Nucleus accumbens (tissue), 56 donors: ENCODE results near the gene ERP27.

ENCODE experiments used
- DNase-seq, 56 donors: peaks; one replicate each; lab custom pipeline; 2025; lab: John Stamatoyannopoulos, UW

The ERP27 gene

GRCh38 chr12:14910090-14910915 lies 28.0 kb downstream of the ERP27 start:
- peak in 1 of 56 donors; percentile 3 for DNase-seq

GRCh38 chr12:14907953-14908352 lies 30.4 kb downstream of the ERP27 start:
- no peak for DNase-seq

- DNase-seq: no peak
Observed at GRCh38 chr12:14906114-14906513, 32.2 kb downstream of the ERP27 start.

- DNase-seq: no peak
Observed at GRCh38 chr12:14905269-14906004, 32.9 kb downstream of the ERP27 start.

- DNase-seq: no peak
Observed at GRCh38 chr12:14904854-14905253, 33.5 kb downstream of the ERP27 start.

- no peak for DNase-seq
Observed at GRCh38 chr12:14903386-14904098, 34.8 kb downstream of the ERP27 start.

GRCh38 chr12:14902465-14902864 lies 35.9 kb downstream of the ERP27 start:
- no peak for DNase-seq

- DNase-seq: no peak
Observed at GRCh38 chr12:14901228-14901562, 37.1 kb downstream of the ERP27 start.

- DNase-seq: no peak
Observed at GRCh38 chr12:14900521-14901227, 37.7 kb downstream of the ERP27 start.

GRCh38 chr12:14896521-14897169 lies 41.7 kb downstream of the ERP27 start:
- DNase-seq: no peak

GRCh38 chr12:14893506-14894250 lies 44.7 kb downstream of the ERP27 start:
- no peak for DNase-seq

- DNase-seq: peak in 12 of 56 donors; percentile 1 to 34 (median 6)
Observed at GRCh38 chr12:14892726-14893505, 45.4 kb downstream of the ERP27 start.

- DNase-seq: no peak
Observed at GRCh38 chr12:14890701-14891100, 47.6 kb downstream of the ERP27 start.

GRCh38 chr12:14886271-14886670 lies 52.1 kb downstream of the ERP27 start:
- DNase-seq: no peak

GRCh38 chr12:14885718-14886221 lies 52.6 kb downstream of the ERP27 start, which contains the start of gene MGP:
Gene MGP (minus strand): TSS chr12:14885854. CDS start chr12:14885791, 63 bp downstream.
- DNase-seq: peak in 3 of 56 donors; percentile 2 to 15 (median 8)

- DNase-seq: peak in 47 of 56 donors; percentile 3 to 84 (median 36)
Observed at GRCh38 chr12:14884458-14884878, 53.9 kb downstream of the ERP27 start.

- no peak for DNase-seq
Observed at GRCh38 chr12:14883686-14884085, 54.7 kb downstream of the ERP27 start.

GRCh38 chr12:14880890-14881453 lies 57.4 kb downstream of the ERP27 start:
- DNase-seq: no peak
